NCI-H82 treated with DMSO at 0.1 percent for 48 hours (cell line): ENCODE data around the gene APEX1.
"Not testable (repeated sequence)": the region's sequence is repeated elsewhere in the genome, so short reads cannot be mapped to it uniquely, and the experiment has no call there.

Source experiments
- DNase-seq: peaks from one replicate; lab custom pipeline; 2025; ENCODE audit not compliant: unreplicated experiment; lab: John Stamatoyannopoulos, UW

The APEX1 gene

GRCh38 chr14:20472536-20473169, 17.6 kb downstream of the APEX1 start:
- DNase-seq = no peak

DNA sequence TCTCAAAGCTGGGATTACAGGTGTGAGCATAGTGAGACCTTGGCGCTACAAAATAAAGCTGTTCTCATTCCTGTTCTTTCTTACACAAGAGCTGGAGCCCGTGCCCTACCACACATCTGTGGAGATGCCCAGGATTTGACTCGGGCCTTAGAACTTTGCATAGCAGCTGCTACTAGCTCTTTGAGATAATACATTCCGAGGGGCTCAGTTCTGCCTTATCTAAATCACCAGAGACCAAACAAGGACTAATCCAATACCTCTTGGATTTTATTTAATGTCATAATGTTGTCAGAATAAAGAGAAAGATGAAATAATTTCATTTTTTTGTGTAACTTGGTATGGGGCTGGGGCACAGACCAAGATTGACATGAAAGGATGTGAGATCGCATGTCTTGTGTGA, 21.8 kb downstream of the APEX1 start:
- DNase-seq = no peak

DNA sequence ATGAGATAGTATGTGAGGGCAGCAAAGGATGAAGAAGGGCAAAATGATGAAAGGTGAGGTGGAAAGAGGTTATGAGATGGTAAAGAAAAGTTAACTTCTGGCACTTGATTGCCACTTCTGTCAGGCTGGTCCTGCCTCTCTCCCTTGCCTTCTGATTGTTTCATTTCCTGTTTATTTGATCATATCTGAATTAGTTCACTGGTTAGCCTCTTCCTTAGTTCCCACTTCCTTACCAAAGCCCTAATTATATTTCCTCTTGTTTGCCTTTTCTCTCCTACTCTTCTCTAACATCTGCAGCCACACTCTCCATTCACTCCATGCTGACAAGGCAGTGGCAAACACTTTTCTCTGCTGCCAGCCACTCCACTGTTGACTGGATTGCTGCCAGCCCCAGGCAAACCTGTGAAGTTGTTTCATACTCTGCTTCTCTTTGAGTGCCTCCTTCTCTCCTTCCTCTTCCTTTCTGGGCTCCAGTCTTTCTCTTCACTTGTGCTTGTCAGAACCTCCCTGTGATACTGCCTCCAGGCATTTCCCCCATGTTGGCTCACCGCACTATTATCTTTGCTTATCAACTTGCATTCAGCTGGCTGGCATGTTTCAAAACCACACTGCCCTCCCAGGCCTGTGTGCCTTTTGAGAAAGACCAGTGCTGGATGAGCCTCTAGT, 22.3 kb downstream of the APEX1 start:
- DNase-seq = no peak

GRCh38 chr14:20478894-20479293, 23.9 kb downstream of the APEX1 start:
- DNase-seq = no peak

DNA sequence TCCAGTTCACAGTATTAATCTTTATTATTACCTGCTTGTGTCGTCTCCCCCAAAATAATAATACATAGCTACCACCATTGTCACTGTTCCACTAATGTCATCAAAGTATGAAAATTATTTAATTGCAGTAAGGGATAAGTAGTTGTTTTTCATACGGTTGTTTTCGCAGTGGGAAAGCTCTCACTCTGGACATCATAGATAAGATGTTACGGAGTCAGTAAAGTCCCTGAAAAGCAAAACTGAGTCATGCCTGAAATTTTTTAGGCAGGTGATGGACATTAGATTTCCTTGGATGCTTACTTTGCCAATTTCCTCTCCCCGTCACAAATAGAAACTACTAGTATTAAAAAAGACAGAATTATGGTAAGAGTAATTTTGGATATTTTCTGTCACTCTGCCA, 27.4 kb downstream of the APEX1 start:
- no peak for DNase-seq

- DNase-seq = no peak
Observed at GRCh38 chr14:20485900-20486299, 30.9 kb downstream of the APEX1 start.

GRCh38 chr14:20486684-20487395, 31.8 kb downstream of the APEX1 start:
- no peak for DNase-seq

DNA sequence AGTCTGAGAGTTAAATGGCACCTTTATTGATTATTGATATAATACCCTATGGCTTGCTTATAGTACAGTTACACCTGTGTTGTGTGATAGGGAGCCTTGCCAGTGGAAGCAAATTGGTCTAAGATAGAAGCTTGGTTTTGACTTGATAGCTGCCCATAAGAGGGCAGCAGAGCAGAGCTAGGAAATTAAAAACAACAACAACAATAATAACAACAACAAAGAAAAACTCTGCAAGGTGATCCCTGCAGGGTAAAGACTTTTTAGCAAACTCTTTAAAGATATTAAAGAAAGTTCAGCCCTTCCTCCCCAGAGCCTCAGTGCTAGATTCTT, 32.3 kb downstream of the APEX1 start:
- no peak for DNase-seq

DNA sequence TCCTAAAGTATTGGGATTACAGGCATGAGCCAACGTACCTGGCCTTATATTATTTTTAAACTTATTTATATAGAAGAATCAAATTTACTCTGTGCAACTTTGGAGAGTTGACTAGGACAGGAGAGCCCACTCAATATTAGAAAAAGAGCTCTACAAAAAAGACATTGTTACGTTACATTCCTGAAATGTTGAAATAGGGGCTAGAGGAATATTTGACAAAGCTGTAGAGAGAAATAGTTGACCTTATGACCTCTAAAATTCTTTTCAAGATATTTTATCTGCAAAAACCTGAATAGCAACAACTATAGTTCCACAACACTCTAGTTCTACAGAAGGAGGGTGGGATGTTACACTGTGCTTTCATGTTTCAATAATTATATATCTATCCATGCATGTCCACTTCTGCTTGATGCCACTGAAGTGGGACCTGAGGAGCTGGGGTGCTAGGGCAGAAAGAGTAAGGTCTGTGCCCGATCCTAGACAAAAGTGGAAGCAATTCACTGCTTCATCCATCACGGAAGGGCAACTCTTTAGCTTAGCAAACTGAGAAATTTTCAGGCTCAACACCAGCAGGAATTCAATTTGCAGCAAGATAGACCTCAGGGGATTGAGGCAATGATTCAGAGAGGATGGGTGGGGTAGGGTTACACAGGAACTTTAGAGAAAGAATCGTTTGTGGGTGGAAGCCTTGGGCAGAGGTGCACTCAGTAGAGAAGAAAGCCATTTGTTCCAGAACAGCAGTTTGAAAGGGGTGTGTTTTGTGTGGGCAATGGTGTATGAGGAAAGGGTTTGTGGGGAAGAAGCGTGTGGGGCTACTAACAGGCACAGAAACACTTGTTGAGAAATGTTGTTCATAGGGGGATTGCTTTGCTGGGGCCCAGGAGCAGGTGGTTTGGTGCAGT, 34.3 kb downstream of the APEX1 start:
- no peak for DNase-seq

- DNase-seq = no peak
Observed at GRCh38 chr14:20490563-20490962, 35.5 kb downstream of the APEX1 start.

GRCh38 chr14:20492486-20492885, 37.5 kb downstream of the APEX1 start:
- no peak for DNase-seq

- no peak for DNase-seq
Observed at GRCh38 chr14:20493634-20494033, 38.6 kb downstream of the APEX1 start.

DNA sequence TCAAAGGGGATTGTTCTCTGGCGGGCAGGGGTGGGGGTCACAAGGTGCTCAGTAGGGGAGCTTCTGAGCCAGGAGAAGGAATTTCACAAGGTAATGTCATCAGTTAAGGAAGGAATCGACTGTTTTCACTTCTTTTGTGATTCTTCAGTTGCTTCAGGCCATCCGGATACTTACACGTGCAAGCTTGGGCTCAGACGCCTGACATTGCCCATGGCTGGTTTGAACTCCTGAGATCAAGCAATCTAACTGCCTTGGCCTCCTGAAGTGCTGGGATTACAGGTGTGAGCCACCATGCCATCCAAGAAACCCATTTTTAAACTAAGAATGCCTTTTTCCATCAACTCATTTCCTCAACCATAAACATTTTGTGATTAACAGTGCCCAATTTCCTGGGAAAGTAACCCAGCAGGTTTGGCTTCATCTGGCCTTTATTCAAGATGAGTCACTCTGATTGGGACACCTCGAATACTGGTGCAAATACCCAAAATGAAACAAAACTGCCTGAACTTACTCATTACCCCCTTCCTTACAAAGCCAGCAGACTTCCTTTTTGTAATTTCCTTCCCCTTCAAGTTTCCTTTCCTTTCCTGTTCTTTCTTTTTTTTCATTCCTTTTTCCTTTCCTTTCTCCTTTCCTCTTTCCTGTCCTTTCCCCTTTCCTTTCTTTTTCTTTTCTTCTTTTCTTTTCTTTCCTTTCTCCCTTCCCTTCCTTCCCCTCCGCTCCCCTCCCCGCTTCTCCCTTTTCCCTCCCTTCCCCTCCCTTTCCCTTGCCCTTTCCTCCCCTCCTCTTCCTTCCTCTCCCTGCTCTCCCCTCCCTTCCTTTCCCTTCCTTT, 40.1 kb downstream of the APEX1 start:
- DNase-seq = no peak

GRCh38 chr14:20498622-20499021, 43.6 kb downstream of the APEX1 start:
- no peak for DNase-seq

DNA sequence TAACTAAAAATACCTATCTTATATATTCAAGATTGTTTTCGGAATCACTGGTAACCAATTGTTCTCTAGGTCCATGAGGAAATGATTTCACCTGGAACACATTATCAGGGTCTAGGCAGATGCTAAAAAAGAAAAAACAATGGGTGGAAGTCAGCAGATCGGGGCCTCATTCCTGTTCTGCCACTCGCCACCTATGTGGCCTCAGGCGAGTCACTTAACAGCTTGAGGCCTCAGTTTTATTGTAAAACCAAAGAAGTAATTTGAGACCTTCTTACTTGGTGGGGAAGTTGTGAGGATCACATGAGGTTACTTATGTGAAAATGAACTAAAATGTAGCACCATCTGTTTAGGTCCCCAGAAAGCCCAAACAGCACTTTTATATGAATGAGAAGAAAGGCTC, 44.1 kb downstream of the APEX1 start:
- DNase-seq = no peak

DNA sequence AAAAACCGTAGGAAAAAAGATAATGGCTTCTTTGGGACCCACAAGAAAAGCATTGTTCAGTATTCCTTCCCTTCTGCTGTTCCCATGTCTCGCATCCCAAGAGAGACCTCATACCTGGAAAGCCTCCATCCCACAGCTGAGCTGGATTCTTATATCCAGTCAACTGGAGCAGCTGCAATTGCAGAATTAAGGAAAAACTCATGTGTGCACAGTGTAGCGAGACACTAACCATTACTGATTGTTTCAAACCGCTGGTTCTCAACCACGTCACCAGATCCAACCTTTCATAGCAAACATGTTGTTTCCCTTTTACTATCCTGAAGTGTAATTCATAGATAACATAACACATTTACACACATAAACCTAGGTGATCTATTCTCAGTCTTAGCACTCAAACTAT, 44.9 kb downstream of the APEX1 start:
- no peak for DNase-seq

DNA sequence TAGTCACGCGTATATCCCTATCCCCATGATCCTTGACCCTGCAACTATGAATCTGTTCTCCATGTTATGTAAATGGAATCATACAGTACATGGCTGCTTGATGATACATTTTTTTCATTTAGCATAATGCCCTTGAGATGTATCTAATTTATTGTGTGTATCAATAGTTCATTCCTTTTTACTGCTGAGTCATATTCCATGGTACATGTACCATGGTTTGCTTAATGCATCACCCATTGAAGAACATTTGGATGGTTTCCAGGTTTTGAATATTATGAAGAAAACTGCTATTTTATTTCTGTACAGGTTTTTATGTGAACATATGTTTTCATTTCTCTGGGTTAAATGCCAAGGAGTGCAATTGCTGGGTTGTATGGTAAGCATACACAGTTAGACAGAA, 46.3 kb downstream of the APEX1 start:
- no peak for DNase-seq

- no peak for DNase-seq
Observed at GRCh38 chr14:20503898-20504297, 48.9 kb downstream of the APEX1 start.

- not testable (repeated sequence) for DNase-seq
Observed at GRCh38 chr14:20506276-20506675, 51.2 kb downstream of the APEX1 start.

DNA sequence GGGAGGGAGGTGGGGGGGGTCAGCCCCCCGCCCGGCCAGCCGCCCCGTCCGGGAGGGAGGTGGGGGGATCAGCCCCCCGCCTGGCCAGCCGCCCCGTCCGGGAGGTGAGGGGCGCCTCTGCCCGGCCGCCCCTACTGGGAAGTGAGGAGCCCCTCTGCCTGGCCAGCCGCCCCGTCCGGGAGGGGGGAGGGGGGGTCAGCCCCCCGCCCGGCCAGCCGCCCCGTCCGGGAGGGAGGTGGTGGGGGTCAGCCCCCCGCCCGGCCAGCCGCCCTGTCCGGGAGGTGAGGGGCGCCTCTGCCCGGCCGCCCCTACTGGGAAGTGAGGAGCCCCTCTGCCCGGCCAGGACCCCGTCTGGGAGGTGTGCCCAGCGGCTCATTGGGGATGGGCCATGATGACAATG, 51.7 kb downstream of the APEX1 start:
- DNase-seq = not testable (repeated sequence)
